GM18508 (cell line): Measurements from ENCODE around the gene AP5Z1.
"Not testable (repeated sequence)": the region's sequence is repeated elsewhere in the genome, so short reads cannot be mapped to it uniquely, and the experiment has no call there.

Experiments used
- ATAC-seq: cut with Tn5 transposase; IDR thresholded peaks from one replicate; pipeline ENCODE4 v1.9.1; 2021; ENCODE audit warnings: moderate number of reproducible peaks; ENCODE audit not compliant: insufficient read depth, unreplicated experiment

The AP5Z1 gene

GRCh38 chr7:4787541-4787940, 12.1 kb downstream of the AP5Z1 start:
- ATAC-seq = no peak

- no peak for ATAC-seq
Observed at GRCh38 chr7:4787947-4788626, 12.7 kb downstream of the AP5Z1 start.

- ATAC-seq = no peak
Observed at GRCh38 chr7:4788627-4789189, 13.3 kb downstream of the AP5Z1 start.

- no peak for ATAC-seq
Observed at GRCh38 chr7:4789194-4790077, 14.0 kb downstream of the AP5Z1 start.

- no peak for ATAC-seq
Observed at GRCh38 chr7:4790078-4790465, 14.6 kb downstream of the AP5Z1 start.

GRCh38 chr7:4790516-4790991, 15.1 kb downstream of the AP5Z1 start:
- ATAC-seq = no peak

GRCh38 chr7:4791101-4791737, 15.8 kb downstream of the AP5Z1 start:
- no peak for ATAC-seq

GRCh38 chr7:4791738-4792536, 16.5 kb downstream of the AP5Z1 start:
- ATAC-seq = no peak

- ATAC-seq = no peak
Observed at GRCh38 chr7:4792537-4793126, 17.2 kb downstream of the AP5Z1 start.

- not testable (repeated sequence) for ATAC-seq
Observed at GRCh38 chr7:4793385-4793993, 18.1 kb downstream of the AP5Z1 start.

GRCh38 chr7:4794171-4794570, 18.7 kb downstream of the AP5Z1 start:
- ATAC-seq = not testable (repeated sequence)

- ATAC-seq = no peak
Observed at GRCh38 chr7:4794591-4795350, 19.3 kb downstream of the AP5Z1 start.

- no peak for ATAC-seq
Observed at GRCh38 chr7:4796453-4796852, 21.0 kb downstream of the AP5Z1 start.

- no peak for ATAC-seq
Observed at GRCh38 chr7:4797858-4798705, 22.7 kb downstream of the AP5Z1 start.

GRCh38 chr7:4798706-4799235, 23.3 kb downstream of the AP5Z1 start:
- no peak for ATAC-seq

- no peak for ATAC-seq
Observed at GRCh38 chr7:4799508-4800268, 24.3 kb downstream of the AP5Z1 start.

- ATAC-seq = no peak
Observed at GRCh38 chr7:4800487-4800886, 25.1 kb downstream of the AP5Z1 start.
